GM23338 (cell line): ENCODE results near the gene RBM44.

ENCODE experiments used
- CTCF ChIP-seq, 2 experiments: fragments of 200-600 bp in 1 of 2; sonication (generic) in 1 of 2; conservative IDR thresholded peaks; 2 replicates each; pipeline versions ENCODE4 v1.5.1 to v1.6.1; 2016 to 2017; ENCODE audit warnings: antibody characterized with exemption in 2 of 2, low read depth in 2 of 2, mild to moderate bottlenecking in 2 of 2, moderate library complexity in 1 of 2
- POLR2AphosphoS5 ChIP-seq: IDR thresholded peaks from 2 replicates; pipeline ENCODE4 v1.6.1; 2016; ENCODE audit warnings: antibody characterized with exemption, low read depth
- TF ChIP-seq, protein P1 (sequence below): IDR thresholded peaks from one replicate; pipeline ENCODE4 v1.6.1; 2018; ENCODE audit warnings: antibody characterized with exemption; ENCODE audit not compliant: unreplicated experiment

- no peak for TF ChIP-seq POLR2AphosphoS5
- TF ChIP-seq CTCF (conservative IDR thresholded peaks at IDR 0.05; ENCODE audit: low read depth in 2 of 2), result no peak
- TF ChIP-seq, protein P1, sequence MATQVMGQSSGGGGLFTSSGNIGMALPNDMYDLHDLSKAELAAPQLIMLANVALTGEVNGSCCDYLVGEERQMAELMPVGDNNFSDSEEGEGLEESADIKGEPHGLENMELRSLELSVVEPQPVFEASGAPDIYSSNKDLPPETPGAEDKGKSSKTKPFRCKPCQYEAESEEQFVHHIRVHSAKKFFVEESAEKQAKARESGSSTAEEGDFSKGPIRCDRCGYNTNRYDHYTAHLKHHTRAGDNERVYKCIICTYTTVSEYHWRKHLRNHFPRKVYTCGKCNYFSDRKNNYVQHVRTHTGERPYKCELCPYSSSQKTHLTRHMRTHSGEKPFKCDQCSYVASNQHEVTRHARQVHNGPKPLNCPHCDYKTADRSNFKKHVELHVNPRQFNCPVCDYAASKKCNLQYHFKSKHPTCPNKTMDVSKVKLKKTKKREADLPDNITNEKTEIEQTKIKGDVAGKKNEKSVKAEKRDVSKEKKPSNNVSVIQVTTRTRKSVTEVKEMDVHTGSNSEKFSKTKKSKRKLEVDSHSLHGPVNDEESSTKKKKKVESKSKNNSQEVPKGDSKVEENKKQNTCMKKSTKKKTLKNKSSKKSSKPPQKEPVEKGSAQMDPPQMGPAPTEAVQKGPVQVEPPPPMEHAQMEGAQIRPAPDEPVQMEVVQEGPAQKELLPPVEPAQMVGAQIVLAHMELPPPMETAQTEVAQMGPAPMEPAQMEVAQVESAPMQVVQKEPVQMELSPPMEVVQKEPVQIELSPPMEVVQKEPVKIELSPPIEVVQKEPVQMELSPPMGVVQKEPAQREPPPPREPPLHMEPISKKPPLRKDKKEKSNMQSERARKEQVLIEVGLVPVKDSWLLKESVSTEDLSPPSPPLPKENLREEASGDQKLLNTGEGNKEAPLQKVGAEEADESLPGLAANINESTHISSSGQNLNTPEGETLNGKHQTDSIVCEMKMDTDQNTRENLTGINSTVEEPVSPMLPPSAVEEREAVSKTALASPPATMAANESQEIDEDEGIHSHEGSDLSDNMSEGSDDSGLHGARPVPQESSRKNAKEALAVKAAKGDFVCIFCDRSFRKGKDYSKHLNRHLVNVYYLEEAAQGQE, result no peak
Observed at GRCh38 chr2:237884681-237885080, 86.1 kb downstream of the RBM44 start.
